C4-2B (cell line): ENCODE data around the gene CMIP.

Experiments
- H3K27ac ChIP-seq: fragments of 450-650 bp; 2 replicates; pipeline ENCODE4 v1.5.1; 2017
- ZFX ChIP-seq: fragments of 450-650 bp; IDR thresholded peaks from 2 replicates; pipeline ENCODE4 v1.6.1; 2017
- TF ChIP-seq, protein P1 (sequence below): fragments of 450-650 bp; conservative IDR thresholded peaks from 2 replicates; pipeline ENCODE4 v1.5.1; 2017; ENCODE audit warnings: mild to moderate bottlenecking

Gene CMIP

DNA sequence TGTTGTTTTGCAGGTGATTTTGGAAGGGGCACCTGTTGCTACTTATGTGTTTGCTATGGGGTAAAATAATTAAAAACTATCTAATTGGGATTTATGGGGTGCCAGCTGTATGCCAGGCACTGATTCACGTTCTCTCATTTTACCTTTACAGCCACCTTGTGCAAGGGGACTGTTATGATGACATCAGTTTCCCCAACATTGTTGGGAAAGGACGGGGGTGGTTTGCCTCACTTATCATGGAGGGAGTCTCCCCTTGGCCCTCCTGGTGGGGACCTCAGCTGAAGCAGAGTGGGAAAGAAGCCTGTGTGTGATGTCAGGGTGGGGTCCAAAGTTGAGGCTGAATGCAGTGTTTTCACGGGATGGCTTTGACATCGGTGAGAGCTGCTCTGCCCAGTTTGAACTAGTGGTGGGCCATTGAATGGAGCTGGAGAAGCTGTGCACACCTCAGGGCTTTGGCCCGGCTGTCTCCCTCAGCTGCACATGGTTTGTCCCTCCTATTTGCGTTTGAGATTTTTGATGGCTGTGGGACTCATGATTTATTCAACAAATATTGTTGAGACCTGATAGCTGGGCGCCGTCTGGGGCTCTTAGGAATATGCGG is 36.1 kb downstream of the CMIP start:
- no peak overlapping the region for H3K27ac ChIP-seq
- TF ChIP-seq ZFX = no peak
- TF ChIP-seq, protein P1, sequence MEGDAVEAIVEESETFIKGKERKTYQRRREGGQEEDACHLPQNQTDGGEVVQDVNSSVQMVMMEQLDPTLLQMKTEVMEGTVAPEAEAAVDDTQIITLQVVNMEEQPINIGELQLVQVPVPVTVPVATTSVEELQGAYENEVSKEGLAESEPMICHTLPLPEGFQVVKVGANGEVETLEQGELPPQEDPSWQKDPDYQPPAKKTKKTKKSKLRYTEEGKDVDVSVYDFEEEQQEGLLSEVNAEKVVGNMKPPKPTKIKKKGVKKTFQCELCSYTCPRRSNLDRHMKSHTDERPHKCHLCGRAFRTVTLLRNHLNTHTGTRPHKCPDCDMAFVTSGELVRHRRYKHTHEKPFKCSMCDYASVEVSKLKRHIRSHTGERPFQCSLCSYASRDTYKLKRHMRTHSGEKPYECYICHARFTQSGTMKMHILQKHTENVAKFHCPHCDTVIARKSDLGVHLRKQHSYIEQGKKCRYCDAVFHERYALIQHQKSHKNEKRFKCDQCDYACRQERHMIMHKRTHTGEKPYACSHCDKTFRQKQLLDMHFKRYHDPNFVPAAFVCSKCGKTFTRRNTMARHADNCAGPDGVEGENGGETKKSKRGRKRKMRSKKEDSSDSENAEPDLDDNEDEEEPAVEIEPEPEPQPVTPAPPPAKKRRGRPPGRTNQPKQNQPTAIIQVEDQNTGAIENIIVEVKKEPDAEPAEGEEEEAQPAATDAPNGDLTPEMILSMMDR = no peak

DNA sequence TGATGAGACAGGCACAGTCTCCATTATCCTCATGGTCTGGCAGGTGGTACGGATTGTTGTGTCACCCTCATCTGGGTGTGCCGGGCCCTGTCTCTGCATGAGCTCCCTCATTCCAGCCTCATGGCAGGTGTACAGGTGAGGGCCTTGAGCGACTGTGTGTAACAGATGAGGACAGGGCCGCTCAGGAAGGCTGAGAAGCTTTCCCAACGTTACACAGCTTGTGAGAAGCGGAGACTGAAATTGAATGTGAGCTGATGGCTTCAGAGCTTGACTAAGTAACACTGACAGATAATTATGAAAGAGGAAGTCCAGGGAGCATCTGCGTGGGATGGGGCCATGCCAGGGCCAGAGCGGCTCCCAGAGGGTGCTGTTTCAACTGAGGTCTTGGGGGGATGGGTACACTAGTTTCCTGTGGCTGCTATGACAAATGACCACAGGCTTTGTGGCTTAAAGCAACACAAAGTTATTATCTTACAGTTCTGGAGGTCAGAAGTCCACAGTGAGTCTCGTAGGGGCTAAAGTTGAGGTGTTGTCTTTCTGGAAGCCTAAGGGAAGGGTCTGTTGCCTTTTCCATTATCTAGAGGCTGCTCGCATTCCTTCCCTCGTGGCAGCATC is 36.7 kb downstream of the CMIP start:
- TF ChIP-seq, protein P1 = no peak
- no peak for TF ChIP-seq ZFX
- no peak overlapping the region for H3K27ac ChIP-seq

DNA sequence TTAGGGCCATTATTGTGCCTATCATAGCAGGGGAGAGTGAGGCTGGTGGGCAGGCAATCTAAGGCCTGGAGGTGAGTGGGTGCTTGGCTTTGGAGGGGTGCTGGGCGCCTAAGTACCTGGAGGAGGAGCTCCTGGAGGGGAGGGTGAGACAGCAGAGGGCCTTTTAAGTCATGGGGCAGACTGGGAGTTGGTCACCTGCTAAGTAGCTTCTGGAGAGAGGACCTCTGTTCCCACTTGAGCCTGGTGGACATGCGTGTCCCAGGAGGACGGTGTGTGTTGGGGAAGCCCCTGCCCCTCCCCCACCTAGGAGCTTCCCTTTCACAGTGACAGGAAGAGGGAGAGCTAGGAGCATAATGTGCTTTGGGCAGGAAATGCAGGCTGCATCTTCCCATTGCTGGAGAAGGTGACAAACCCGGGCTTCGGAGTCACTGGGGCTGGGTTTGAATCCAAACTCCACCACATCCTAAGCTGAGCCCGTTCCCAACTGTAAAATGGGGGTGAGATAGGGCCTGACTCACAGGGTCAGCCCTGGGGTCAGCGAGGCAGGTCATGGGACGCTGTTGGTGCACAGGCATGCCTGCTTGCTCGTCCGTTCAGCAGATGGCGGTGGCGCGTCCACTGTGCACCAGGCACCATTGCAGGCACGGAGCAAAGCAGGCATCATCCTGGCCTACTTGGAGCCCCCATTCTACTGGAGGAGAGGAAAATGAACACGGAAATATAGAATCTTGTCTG is 37.9 kb downstream of the CMIP start:
- no peak overlapping the region for H3K27ac ChIP-seq

DNA sequence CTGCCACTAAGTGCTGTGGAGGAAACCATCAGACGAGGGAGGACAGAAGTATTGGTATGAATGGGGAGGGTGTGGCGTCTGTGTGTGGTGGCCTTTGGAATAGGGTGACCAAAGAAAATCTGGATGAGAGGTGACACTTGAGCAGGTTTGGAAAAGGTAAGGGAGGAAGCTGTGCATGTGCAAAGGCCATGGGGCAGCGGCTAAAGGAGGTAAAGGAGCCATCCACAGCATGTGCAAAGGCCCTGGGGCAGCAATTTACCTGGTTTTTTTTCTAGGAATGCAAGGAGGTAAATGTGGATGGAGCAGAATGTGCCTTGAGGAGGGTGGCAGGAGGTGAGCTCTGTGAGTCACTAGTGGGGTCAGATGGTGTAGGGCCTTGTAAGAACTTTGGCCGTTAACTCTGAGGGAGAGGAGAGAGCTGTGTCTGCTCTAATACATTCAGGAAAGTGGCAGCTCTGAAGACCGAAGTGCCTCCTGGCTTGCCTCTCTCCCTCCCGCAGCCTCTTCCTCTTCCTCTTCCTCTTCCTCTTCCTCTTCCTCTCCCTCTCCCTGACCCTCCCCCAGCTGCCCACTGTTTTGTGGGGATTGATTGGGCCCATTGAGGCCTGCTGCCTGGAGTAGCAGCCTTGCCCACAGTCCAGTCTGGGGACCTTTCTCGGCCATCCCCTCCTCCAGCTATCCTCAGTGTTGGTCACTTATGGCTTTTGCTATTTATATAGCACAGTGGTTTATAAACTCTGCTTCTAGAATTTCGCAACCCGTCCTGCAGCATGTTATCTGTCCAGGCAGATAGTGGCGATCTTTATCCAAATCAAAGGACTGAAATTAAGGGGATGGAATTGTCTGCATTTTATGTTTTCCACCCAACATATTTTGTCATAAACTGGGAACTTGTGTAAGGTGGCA is 38.7 kb downstream of the CMIP start:
- H3K27ac ChIP-seq = no peak overlapping the region

More for the DNA sequence above, 37.9 kb downstream of the CMIP start:
- TF ChIP-seq, protein P1 = no peak
- TF ChIP-seq ZFX = no peak

DNA sequence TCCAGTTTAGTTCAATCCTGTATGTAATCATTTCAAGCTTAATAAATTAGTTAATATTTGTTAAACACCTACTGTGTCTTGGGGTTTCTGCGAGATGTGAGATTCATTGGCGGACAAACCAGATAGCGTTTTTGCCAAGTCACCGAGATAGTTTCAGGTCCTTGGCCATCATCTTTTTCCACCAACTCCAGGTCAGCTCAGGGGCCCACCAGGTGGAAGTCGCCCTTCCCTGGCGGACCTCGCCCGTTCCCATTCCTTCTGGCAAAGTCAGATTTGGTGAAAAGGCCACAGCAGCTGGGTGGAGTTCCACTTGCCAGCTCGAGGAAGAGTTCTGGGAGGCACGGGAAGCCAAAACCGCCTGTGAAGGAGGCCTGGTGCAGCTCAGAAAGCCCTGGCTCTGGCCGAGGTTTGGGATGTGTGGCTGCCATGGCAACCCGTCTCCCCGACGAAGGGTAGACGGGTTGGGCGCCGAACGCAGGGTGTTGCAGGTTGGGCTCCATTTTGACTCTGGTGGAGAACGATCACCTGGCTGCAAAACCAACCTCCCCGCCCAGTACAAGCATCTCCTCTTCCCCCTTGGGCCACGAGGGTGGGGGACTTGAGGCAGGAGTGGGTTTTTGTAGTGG is 39.5 kb downstream of the CMIP start:
- no peak for TF ChIP-seq ZFX
- TF ChIP-seq, protein P1 = no peak
- H3K27ac ChIP-seq = no peak overlapping the region

More for the DNA sequence above, 38.7 kb downstream of the CMIP start:
- TF ChIP-seq ZFX = no peak
- TF ChIP-seq, protein P1 = no peak

DNA sequence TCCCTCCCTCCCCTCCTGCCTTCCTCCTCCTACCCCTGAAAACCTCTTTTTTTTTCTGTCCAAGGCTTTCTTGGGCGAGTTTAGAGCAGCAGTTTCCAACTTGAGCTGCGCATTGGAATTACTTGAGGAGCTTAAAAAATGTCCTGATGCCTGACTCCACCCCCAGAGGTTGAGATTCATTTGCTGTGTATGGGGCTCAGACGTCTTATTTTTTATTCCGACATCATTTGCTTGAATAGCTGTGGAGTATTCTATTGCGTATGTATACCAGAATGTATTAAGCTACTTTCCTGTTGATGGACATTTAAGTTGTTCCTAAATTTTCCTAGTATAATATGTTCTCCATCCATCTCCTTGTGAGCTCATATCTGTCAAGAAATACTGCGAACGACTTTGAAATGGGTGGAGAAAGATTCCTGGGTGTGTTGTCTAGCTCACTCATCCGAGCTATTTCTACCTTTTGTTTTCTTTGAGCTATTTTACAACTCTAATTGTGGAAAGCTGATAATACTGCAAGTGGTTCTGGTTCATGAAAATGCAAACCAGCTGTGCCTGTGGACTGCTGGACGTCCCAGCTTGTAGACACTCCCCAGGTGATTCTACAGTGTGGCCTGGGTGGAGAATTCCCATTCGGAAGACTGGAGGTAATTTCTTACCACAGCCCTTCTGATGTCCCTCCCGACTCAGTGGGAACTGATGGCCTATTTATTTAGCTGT is 40.5 kb downstream of the CMIP start:
- no peak overlapping the region for H3K27ac ChIP-seq
- TF ChIP-seq ZFX = no peak
- TF ChIP-seq, protein P1 = no peak
